GM11168 (cell line): ENCODE data around the gene IFNL1.
"Not testable (repeated sequence)": the region's sequence is repeated elsewhere in the genome, so short reads cannot be mapped to it uniquely, and the experiment has no call there.

Experiments used
- in situ Hi-C: fragments of 300-500 bp; cut with MboI; formaldehyde crosslinking; loops from one replicate; pipeline ENCODE4 v1.12.0; 2022; ENCODE audit warnings: low sequenced_read_pairs; ENCODE audit not compliant: unreplicated experiment

IFNL1 gene

GRCh38 chr19:39296055-39296645 is at the start of gene IFNL1:
Gene IFNL1 (plus strand): TSS chr19:39296407. CDS start chr19:39296422, 15 bp downstream.
- in situ Hi-C loops = no loop called here

DNA sequence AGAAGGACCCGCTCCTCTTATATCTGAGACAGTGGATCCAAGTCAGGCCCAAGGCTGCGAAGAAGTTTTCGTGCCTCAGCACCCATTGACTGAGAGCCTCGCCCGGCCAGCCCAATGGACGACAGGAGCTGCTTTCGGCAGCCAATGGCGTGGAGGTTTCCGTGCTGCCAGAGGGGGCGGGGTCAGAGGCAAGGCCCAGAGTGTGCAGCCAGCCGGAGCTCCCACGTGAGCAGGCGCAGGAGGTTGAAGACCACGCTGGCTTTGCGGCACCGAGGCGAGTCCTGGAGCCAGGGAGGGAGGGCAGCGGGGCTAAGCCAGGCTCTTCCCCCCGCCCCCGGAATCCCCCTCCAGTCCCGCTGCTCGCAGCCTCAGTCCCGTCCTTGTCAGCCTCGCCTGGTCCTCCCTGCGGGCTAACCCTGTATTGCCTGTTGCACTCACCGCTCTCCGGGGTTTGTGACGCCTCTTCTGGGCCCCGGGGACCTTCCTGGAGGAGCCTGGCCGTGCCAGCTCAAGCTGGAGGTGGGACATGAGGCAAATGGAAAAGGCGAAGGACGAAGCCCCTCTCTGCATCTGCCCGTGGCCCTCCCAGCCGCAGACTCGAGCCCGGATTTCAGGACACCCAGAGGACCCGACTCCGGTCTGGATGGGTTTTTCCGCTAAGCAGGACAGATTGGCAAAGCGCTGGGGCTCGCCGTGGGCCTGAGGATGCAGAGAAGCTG is 49.1 kb upstream of the IFNL1 start:
- in situ Hi-C loops = no loop called here

GRCh38 chr19:39247701-39248664 is 48.2 kb upstream of the IFNL1 start:
- in situ Hi-C loops = no loop called here

GRCh38 chr19:39248806-39249205 is 47.4 kb upstream of the IFNL1 start, which contains the start of gene IFNL4:
Gene IFNL4 (minus strand): TSS chr19:39248856.
- in situ Hi-C loops = no loop called here

- in situ Hi-C loops = no loop called here
Measured at GRCh38 chr19:39251081-39251480, 45.1 kb upstream of the IFNL1 start.

GRCh38 chr19:39251846-39252245 is 44.4 kb upstream of the IFNL1 start:
- in situ Hi-C loops = no loop called here

DNA sequence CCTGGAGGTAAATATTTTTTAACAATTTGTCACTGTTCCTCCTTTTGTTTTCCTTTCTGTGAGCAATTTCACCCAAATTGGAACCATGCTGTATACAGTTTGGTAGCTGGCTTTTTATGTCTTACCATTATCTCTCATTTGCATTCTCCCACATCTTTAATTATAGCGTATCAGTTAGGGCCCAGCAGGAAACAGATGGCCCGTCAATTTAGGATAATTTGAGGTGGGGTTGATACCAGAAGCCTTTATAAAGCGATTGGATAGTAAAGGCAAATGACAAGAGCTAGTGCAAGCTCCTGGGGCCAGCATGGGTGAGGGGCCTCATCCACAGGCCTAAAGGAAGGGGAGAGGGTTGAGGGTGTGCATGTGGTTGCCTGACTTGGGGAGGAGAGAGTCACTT is 43.7 kb upstream of the IFNL1 start:
- in situ Hi-C loops = no loop called here

DNA sequence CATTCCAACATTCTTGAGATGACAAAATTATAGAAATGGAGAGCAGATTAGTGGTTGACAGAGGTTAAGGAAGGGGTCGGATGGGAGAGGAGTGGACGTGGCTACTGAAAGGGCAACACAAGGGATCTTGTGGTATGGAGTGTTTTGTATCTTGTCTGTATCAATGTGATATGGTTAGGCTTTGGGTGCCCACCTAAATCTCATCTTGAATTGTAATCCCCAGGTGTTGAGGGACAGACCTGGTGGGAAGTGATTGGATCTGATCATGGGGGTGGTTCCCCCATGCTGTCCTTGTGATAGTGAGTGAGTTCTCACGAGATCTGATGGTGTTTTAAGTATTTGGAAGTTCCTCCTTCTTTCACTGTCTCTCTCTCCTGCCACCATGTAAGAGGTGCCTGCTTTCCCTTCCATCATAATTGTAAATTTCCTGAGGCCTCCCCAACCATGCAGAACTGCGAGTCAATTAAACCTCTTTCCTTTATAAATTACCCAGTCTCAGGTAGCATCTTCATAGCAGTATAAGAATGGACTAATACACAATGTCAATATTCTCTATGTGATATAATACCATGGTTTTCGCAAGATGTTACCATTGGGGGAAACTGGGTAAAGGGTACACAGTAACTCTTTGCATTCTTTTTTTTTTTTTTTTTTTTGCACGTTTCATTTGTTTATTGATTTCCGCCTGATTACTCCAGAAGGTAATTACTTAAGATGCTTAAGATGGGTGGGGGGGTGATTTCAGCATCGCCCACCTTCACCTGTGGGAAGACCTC is 42.6 kb upstream of the IFNL1 start:
- in situ Hi-C loops = no loop called here

GRCh38 chr19:39254531-39255345 is 41.5 kb upstream of the IFNL1 start:
- in situ Hi-C loops = no loop called here

GRCh38 chr19:39257227-39257626 is 39.0 kb upstream of the IFNL1 start:
- in situ Hi-C loops = no loop called here

GRCh38 chr19:39261704-39262103 is 34.5 kb upstream of the IFNL1 start:
- in situ Hi-C loops = no loop called here

DNA sequence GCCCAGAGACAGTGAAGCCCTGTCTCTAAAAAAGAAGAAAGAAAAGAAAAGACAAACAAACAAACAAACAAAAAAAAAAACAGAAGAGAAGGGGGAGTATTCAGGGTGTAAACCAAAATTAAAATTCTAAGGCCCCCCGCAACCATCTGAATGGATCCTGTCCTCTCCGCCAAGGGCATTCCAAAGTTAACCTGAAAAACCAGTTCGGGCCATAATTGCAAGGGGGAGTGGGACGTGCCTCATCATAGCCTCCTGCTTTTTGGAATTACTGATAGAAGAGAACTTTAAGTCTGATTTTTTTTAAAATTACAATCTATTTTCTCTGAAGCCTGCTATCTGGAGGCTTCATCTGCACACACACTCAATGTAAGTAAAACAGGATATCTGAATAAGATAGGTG is 33.7 kb upstream of the IFNL1 start:
- in situ Hi-C loops = no loop called here

GRCh38 chr19:39263912-39264305 is 32.3 kb upstream of the IFNL1 start:
- in situ Hi-C loops = no loop called here

GRCh38 chr19:39264306-39265290 is 31.6 kb upstream of the IFNL1 start:
- in situ Hi-C loops = no loop called here

DNA sequence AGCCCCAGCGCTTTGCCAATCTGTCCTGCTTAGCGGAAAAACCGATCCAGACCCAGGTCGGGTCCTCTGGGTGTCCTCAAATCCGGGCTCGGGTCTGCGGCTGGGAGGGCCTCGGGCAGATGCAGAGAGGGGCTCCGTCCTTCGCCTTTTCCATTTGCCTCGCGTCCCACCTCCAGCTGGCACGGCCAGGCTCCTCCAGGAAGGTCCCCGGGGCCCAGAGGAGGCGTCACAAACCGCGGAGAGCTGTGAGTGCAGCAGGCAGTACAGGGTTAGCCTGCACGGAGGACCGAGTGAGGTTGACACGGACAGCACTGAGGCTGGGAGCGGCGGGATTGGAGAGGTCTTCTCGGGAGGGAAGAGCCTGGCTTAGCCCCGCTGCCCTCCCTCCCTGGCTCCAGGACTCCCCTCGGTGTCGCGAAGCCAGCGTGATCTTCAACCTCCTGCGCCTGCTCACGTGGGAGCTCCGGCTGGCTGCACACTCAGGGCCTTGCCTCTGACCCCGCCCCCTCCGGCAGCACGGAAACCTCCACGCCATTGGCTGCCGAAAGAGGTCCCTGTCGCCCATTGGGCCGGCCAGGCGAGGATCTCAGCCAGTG is 30.8 kb upstream of the IFNL1 start:
- in situ Hi-C loops = no loop called here

DNA sequence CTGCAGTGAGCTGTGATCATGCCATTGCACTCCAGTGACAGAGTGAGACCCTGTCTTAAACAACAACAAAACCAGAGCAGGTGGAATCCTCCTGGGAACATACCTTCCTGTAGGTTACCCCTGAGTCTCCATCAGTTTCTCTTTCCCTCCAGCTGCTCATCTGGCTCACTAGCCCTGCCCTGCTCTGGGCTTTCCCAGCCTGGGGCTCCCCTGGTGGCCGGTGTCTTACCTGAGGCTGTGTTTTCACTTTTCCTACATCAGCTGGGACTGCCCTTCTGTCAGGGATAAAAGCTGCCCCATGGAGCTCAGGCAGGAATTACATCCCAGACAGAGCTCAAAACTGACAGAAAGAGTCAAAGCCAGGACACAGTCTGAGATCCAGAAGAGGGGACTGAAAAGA is 28.1 kb upstream of the IFNL1 start, which contains the start of gene IFNL2:
TSS of gene IFNL2 (plus strand) at position 312 of the 400 bp plus-strand sequence. CDS start 173 bp downstream, outside the sequence.
- in situ Hi-C loops = not testable (repeated sequence)

DNA sequence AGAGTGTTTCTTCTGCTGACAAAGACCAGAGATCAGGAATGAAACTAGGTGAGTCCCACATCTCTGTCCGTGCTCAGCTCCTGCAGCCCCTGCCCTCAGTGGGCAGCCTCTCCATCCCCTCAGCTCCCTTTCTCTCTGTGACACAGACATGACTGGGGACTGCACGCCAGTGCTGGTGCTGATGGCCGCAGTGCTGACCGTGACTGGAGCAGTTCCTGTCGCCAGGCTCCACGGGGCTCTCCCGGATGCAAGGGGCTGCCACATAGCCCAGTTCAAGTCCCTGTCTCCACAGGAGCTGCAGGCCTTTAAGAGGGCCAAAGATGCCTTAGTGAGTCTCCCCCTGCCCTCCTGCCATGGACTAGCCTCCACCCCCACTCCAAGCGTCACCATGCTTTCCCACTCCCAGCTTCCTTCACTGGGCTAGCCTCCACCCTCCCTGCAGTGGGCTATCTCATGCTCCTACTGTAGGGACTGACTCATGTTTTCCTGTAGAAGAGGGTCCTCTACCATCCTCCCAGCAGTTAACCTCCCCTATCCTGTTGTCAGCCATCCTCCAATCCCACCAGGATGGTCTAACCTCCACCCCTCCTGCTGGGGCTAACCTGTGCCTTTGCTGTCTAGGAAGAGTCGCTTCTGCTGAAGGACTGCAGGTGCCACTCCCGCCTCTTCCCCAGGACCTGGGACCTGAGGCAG is 27.5 kb upstream of the IFNL1 start:
- in situ Hi-C loops = not testable (repeated sequence)
